K562 (cell line): ENCODE data around the gene TMTC2. TPM values are rescaled to one million over a fixed set of nuclear protein-coding genes. Genes with fewer than 3 reads are reported as not detected.

Experiments
- ARNT ChIP-seq, 2 experiments: fragments of 450-650 bp; IDR thresholded peaks; 2 replicates each; pipeline ENCODE4 v1.6.1; 2016; ENCODE audit warnings: mild to moderate bottlenecking in 1 of 2
- CHD7 ChIP-seq: fragments of 200-600 bp; sonication (generic); IDR thresholded peaks from one replicate; pipeline ENCODE4 v1.6.1; 2012; ENCODE audit warnings: mild to moderate bottlenecking, low read depth, low read length, inconsistent platforms
- DMBX1 ChIP-seq: fragments of 250-450 bp; sonication (Bioruptor Pico); IDR thresholded peaks from 2 replicates; pipeline ENCODE4 v1.8.0; 2022; ENCODE audit warnings: inconsistent platforms, mild to moderate bottlenecking, moderate library complexity, borderline replicate concordance
- MCM5 ChIP-seq: fragments of 450-650 bp; IDR thresholded peaks from 2 replicates; pipeline ENCODE4 v1.6.1; 2016; ENCODE audit warnings: low read depth
- ZNF121 ChIP-seq: sonication (generic); formaldehyde crosslinking; conservative IDR thresholded peaks from 2 replicates; pipeline ENCODE4 v1.8.0; 2022; ENCODE audit warnings: missing genetic modification reagents
- polyA plus RNA-seq, 8 experiments: library from polyadenylated mRNA; depleted of rRNA in 4 of 8; stranded (reverse) in 5 of 8; unstranded in 3 of 8; fragments of >200 nt; fragmentation: Nextera tagmentation in 2 of 8; fragmentation: Illumina TruSeq in 1 of 8; extraction: Ambion mirVana in 2 of 8; extraction: Trizol in 1 of 8; gene quantifications; 2 replicates each; pipeline versions ENCODE4 v1.2.1 to v1.2.3, GENCODE V29; 2011 to 2014; ENCODE audit warnings: inconsistent platforms in 1 of 8, missing spikeins in 1 of 8
- total RNA-seq, 7 experiments: library from RNA; depleted of rRNA in 6 of 7; stranded (reverse); fragments of >200 nt in 6 of 7; fragmentation: Illumina TruSeq in 2 of 7; extraction: Trizol in 2 of 7; gene quantifications; 2 replicates each; pipeline versions ENCODE4 v1.2.1 to v1.2.3, GENCODE V29; 2011 to 2021; ENCODE audit warnings: low replicate concordance in 1 of 7
- TF ChIP-seq, protein P1 (sequence below): fragments of 250-450 bp; sonication (Bioruptor Pico); IDR thresholded peaks from 2 replicates; pipeline ENCODE4 v1.8.0; 2022; ENCODE audit warnings: moderate library complexity, mild to moderate bottlenecking, inconsistent platforms
- TF ChIP-seq, protein P2 (sequence below): sonication (generic); formaldehyde crosslinking; IDR thresholded peaks from 2 replicates; pipeline ENCODE4 v1.4.0; 2020; ENCODE audit warnings: mild to moderate bottlenecking, missing genetic modification reagents
- TF ChIP-seq, protein P3 (sequence below): fragments of 450-650 bp; formaldehyde crosslinking; IDR thresholded peaks from 2 replicates; pipeline ENCODE4 v1.4.0; 2022; ENCODE audit warnings: missing genetic modification characterization
- TF ChIP-seq, protein P4 (sequence below): sonication (generic); formaldehyde crosslinking; IDR thresholded peaks from 2 replicates; pipeline ENCODE4 v1.8.0; 2022; ENCODE audit warnings: mild to moderate bottlenecking, missing genetic modification reagents

TMTC2 gene
- total and polyA plus RNA-seq, 9 of the 15 experiments (the other 6 are each of a cell fraction or from before 2014, with no cell fraction given) = 0.29 to 1.1 (median 0.55) TPM

DNA sequence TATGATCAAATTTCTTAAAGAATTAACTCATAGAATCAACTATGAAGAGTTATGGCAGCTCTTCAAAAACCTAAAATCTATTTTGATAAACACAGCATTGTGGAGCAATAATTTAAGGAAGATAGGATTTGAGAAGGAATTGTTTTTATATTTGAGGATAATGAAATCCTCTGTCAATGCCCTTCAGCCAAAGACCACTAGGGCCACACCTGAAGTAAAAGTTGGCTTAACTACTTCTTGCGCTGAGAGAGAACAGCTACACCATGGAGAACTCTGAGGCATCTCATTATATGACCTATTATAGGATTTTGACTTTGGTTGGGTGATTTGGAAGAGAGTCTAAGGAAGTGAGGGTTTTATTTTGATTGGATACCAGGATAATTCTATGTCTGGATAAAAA lies 237.2 kb downstream of the TMTC2 start (continued):
- no peak for TF ChIP-seq CHD7
- no peak for TF ChIP-seq ARNT (IDR thresholded peaks at IDR 0.05)
- TF ChIP-seq, protein P1, sequence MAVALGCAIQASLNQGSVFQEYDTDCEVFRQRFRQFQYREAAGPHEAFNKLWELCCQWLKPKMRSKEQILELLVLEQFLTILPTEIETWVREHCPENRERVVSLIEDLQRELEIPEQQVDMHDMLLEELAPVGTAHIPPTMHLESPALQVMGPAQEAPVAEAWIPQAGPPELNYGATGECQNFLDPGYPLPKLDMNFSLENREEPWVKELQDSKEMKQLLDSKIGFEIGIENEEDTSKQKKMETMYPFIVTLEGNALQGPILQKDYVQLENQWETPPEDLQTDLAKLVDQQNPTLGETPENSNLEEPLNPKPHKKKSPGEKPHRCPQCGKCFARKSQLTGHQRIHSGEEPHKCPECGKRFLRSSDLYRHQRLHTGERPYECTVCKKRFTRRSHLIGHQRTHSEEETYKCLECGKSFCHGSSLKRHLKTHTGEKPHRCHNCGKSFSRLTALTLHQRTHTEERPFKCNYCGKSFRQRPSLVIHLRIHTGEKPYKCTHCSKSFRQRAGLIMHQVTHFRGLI = no peak
- TF ChIP-seq, protein P2, sequence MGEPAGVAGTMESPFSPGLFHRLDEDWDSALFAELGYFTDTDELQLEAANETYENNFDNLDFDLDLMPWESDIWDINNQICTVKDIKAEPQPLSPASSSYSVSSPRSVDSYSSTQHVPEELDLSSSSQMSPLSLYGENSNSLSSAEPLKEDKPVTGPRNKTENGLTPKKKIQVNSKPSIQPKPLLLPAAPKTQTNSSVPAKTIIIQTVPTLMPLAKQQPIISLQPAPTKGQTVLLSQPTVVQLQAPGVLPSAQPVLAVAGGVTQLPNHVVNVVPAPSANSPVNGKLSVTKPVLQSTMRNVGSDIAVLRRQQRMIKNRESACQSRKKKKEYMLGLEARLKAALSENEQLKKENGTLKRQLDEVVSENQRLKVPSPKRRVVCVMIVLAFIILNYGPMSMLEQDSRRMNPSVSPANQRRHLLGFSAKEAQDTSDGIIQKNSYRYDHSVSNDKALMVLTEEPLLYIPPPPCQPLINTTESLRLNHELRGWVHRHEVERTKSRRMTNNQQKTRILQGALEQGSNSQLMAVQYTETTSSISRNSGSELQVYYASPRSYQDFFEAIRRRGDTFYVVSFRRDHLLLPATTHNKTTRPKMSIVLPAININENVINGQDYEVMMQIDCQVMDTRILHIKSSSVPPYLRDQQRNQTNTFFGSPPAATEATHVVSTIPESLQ (CRISPR knock-in tag) = no peak
- TF ChIP-seq, protein P3, sequence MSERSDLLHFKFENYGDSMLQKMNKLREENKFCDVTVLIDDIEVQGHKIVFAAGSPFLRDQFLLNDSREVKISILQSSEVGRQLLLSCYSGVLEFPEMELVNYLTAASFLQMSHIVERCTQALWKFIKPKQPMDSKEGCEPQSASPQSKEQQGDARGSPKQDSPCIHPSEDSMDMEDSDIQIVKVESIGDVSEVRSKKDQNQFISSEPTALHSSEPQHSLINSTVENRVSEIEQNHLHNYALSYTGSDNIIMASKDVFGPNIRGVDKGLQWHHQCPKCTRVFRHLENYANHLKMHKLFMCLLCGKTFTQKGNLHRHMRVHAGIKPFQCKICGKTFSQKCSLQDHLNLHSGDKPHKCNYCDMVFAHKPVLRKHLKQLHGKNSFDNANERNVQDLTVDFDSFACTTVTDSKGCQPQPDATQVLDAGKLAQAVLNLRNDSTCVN (CRISPR knock-in tag) = no peak
- TF ChIP-seq MCM5 = no peak
- TF ChIP-seq DMBX1 (CRISPR knock-in tag) = no peak
- TF ChIP-seq ZNF121 (CRISPR knock-in tag) = no peak
- TF ChIP-seq, protein P4, sequence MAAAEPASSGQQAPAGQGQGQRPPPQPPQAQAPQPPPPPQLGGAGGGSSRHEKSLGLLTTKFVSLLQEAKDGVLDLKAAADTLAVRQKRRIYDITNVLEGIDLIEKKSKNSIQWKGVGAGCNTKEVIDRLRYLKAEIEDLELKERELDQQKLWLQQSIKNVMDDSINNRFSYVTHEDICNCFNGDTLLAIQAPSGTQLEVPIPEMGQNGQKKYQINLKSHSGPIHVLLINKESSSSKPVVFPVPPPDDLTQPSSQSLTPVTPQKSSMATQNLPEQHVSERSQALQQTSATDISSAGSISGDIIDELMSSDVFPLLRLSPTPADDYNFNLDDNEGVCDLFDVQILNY = no peak
